ENCODE measurements around the gene INPP4A.

The INPP4A gene

GRCh38 chr2:98569915-98570314 is 125.3 kb downstream of the INPP4A start:
- no peak overlapping the region for H3K4me3 ChIP-seq (ENCODE audit: control insufficient read depth, low read depth, low read length)
- DNase-seq (ENCODE audit: low read depth): no peak
- TF ChIP-seq CTCF (IDR thresholded peaks at IDR 0.05; ENCODE audit: control insufficient read depth, insufficient read depth, low read depth, low read length, missing control alignments): no peak

- DNase-seq (ENCODE audit: low read depth): no peak
- H3K4me3 ChIP-seq (ENCODE audit: control insufficient read depth, low read depth, low read length): no peak overlapping the region
- TF ChIP-seq CTCF (IDR thresholded peaks at IDR 0.05; ENCODE audit: control insufficient read depth, insufficient read depth, low read depth, low read length, missing control alignments): no peak
Observed at GRCh38 chr2:98570356-98570755, 125.7 kb downstream of the INPP4A start.

GRCh38 chr2:98571121-98571701 is 126.6 kb downstream of the INPP4A start:
- H3K4me3 ChIP-seq (ENCODE audit: control insufficient read depth, low read depth, low read length): no peak overlapping the region
- no peak for DNase-seq (ENCODE audit: low read depth)
- TF ChIP-seq CTCF (IDR thresholded peaks at IDR 0.05; ENCODE audit: control insufficient read depth, insufficient read depth, low read depth, low read length, missing control alignments): no peak

GRCh38 chr2:98571796-98572195 is 127.1 kb downstream of the INPP4A start:
- TF ChIP-seq CTCF (IDR thresholded peaks at IDR 0.05; ENCODE audit: control insufficient read depth, insufficient read depth, low read depth, low read length, missing control alignments): no peak
- H3K4me3 ChIP-seq (ENCODE audit: control insufficient read depth, low read depth, low read length): no peak overlapping the region
- DNase-seq (ENCODE audit: low read depth): no peak

GRCh38 chr2:98572211-98572610 is 127.6 kb downstream of the INPP4A start:
- TF ChIP-seq CTCF (IDR thresholded peaks at IDR 0.05; ENCODE audit: control insufficient read depth, insufficient read depth, low read depth, low read length, missing control alignments): no peak
- H3K4me3 ChIP-seq (ENCODE audit: control insufficient read depth, low read depth, low read length): no peak overlapping the region
- no peak for DNase-seq (ENCODE audit: low read depth)

GRCh38 chr2:98572676-98573075 is 128.0 kb downstream of the INPP4A start:
- H3K4me3 ChIP-seq (ENCODE audit: control insufficient read depth, low read depth, low read length): no peak overlapping the region
- TF ChIP-seq CTCF (IDR thresholded peaks at IDR 0.05; ENCODE audit: control insufficient read depth, insufficient read depth, low read depth, low read length, missing control alignments): no peak
- no peak for DNase-seq (ENCODE audit: low read depth)

- no peak for TF ChIP-seq CTCF (IDR thresholded peaks at IDR 0.05; ENCODE audit: control insufficient read depth, insufficient read depth, low read depth, low read length, missing control alignments)
- DNase-seq (ENCODE audit: low read depth): no peak
- H3K4me3 ChIP-seq (ENCODE audit: control insufficient read depth, low read depth, low read length): no peak overlapping the region
Observed at GRCh38 chr2:98573426-98573825, 128.8 kb downstream of the INPP4A start.

Data from AG09309 (cell line).